ENCODE data around the gene TGM2.

GRCh38 chr20:38148328-38149102, 16.6 kb downstream of the TGM2 start:
- no peak for TF ChIP-seq POLR2AphosphoS5 (IDR thresholded peaks at IDR 0.05; ENCODE audit: low read depth, low read length)
- TF ChIP-seq POLR2A (IDR thresholded peaks at IDR 0.05; ENCODE audit: low read depth, low read length) = no peak
